ENCODE results near the gene MED13L.
"Not testable (repeated sequence)": the region's sequence is repeated elsewhere in the genome, so short reads cannot be mapped to it uniquely, and the experiment has no call there.

The MED13L gene

DNA sequence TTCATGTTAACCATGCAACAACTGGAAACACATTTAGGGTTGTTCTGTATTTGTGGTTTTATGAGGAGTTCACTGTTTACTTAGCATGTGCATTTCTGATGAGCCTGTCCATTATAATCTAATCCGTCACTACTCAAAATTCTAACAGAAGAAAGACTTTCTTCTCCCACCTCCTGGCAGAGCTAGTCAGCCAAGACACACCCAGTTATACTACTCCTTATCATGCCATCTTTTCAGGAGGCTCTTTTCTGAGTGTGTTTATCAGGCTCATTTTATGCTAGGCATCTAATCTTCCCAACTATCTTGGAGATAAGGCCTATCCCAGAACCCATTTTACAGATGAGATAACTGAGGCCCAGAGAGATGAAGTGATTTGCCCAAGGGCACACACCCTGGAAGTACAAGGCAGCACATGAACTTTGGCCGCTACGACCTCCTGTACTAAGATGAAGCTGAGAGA, 10.4 kb upstream of the MED13L start:
- TF ChIP-seq, protein P1, sequence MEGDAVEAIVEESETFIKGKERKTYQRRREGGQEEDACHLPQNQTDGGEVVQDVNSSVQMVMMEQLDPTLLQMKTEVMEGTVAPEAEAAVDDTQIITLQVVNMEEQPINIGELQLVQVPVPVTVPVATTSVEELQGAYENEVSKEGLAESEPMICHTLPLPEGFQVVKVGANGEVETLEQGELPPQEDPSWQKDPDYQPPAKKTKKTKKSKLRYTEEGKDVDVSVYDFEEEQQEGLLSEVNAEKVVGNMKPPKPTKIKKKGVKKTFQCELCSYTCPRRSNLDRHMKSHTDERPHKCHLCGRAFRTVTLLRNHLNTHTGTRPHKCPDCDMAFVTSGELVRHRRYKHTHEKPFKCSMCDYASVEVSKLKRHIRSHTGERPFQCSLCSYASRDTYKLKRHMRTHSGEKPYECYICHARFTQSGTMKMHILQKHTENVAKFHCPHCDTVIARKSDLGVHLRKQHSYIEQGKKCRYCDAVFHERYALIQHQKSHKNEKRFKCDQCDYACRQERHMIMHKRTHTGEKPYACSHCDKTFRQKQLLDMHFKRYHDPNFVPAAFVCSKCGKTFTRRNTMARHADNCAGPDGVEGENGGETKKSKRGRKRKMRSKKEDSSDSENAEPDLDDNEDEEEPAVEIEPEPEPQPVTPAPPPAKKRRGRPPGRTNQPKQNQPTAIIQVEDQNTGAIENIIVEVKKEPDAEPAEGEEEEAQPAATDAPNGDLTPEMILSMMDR (IDR thresholded peaks at IDR 0.05) = no peak
- TF ChIP-seq ZFX (IDR thresholded peaks at IDR 0.05; ENCODE audit: borderline replicate concordance) = no peak
- no peak overlapping the region for H3K27ac ChIP-seq

- no peak overlapping the region for H3K27ac ChIP-seq
- no peak for TF ChIP-seq ZFX (IDR thresholded peaks at IDR 0.05; ENCODE audit: borderline replicate concordance)
- TF ChIP-seq, protein P1 (IDR thresholded peaks at IDR 0.05) = no peak
Observed at GRCh38 chr12:116284396-116284795, 6.9 kb upstream of the MED13L start.

DNA sequence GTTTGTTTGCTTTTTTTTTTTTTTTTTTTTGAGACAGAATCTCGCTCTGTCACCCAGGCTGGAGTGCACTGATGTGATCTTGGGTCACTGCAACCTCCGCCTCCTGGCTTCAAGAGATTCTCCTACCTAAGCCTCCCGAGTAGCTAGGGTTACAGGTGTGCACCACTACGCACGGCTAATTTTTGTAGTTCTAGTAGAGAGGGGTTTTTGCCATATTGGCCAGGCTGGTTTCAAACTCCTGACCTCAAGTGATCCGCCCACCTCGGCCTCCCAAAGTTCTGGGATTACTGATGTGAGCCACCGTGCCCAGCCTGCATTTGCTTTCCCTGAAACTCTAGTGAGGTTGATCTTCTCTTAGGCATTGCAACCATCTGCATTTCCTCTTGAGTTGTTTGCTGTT, 6.4 kb upstream of the MED13L start:
- H3K27ac ChIP-seq = not testable (repeated sequence)

- TF ChIP-seq, protein P1 (IDR thresholded peaks at IDR 0.05) = no peak
- no peak for TF ChIP-seq ZFX (IDR thresholded peaks at IDR 0.05; ENCODE audit: borderline replicate concordance)
- H3K27ac ChIP-seq = no peak overlapping the region
Observed at GRCh38 chr12:116282371-116283286, 5.1 kb upstream of the MED13L start.

DNA sequence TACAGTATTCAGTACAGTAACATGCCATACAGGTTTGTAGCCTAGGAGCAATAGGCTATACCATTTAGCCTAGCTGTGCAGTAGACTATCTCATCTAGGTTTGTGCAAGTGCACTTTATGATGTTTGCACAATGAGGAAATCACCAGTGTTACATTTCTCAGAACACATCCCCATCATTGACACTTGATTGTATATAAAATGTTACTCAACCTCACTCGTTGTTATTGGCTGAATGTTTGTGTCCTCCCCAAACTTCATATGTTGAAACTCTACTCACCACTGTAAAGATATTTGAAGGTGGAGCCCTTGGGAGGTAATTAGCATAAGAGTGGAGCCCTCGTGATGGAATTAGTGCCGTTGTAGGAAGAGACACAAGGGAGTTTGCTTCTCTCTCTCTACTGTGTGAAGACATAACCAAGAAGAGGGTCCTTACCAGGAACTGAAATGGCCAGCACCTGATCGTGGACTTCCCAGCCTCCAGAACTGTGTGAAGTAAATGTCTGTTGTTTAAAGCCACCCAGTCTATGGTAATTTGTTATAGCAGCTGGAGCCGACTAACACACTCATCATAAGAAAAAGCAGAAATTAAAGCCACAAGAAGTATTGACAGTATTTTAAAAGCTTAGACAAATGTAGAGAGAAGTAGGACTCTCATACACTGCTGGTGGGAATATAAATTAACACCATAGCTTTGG, 3.2 kb upstream of the MED13L start:
- H3K27ac ChIP-seq = no peak overlapping the region
- TF ChIP-seq, protein P1 (IDR thresholded peaks at IDR 0.05) = no peak
- no peak for TF ChIP-seq ZFX (IDR thresholded peaks at IDR 0.05; ENCODE audit: borderline replicate concordance)

DNA sequence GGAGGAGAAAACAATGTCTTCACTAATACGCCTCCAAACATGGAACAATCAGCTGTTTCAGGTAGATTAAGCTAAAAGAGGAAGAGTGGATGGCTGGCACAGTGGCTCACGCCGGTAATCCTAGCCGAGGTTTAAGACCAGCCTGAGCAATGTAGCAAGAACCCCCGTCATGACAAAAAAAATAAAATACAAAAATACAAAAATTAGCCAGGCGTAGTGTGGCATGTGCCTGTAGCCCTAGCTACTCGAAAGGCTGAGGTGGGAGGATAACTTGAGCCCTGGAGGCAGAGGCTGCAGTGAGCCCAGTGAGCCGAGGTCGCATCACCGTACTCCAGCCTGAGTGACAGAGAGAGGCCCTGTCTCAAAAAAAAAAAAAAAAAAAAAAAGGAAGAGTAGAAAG, 1.2 kb upstream of the MED13L start:
- no peak overlapping the region for H3K27ac ChIP-seq
- no peak for TF ChIP-seq ZFX (IDR thresholded peaks at IDR 0.05; ENCODE audit: borderline replicate concordance)
- TF ChIP-seq, protein P1 (IDR thresholded peaks at IDR 0.05) = no peak

- H3K27ac ChIP-seq = peak overlapping the region; percentile 81
- TF ChIP-seq ZFX (IDR thresholded peaks at IDR 0.05; ENCODE audit: borderline replicate concordance) = no peak
Observed at GRCh38 chr12:116278279-116278626, 760 bp upstream of the MED13L start.

All from 22Rv1 (cell line).